Endothelial cell of umbilical vein (primary cell): ENCODE measurements around the gene ZC3H14.

Experiments
- MYC ChIP-seq: IDR thresholded peaks from one replicate; pipeline ENCODE4 v1.6.1; 2011; ENCODE audit warnings: mild to moderate bottlenecking, low read depth, low read length
- POLR2A ChIP-seq: IDR thresholded peaks from 2 replicates; pipeline ENCODE4 v1.6.1; 2012; ENCODE audit warnings: low read depth, mild to moderate bottlenecking, control low read depth, low read length
- TF ChIP-seq, protein P1 (sequence below), 2 donors: IDR thresholded peaks; 1 replicate in 1 of 2; 2 replicates in 1 of 2; pipeline ENCODE4 v1.5.1; 2011; ENCODE audit warnings: low read length in 2 of 2, mild to moderate bottlenecking in 2 of 2, moderate library complexity in 2 of 2, control low read depth in 1 of 2, inconsistent platforms in 1 of 2, low read depth in 1 of 2; ENCODE audit not compliant: insufficient read depth in 1 of 2; ENCODE audit errors: extremely low read depth in 1 of 2

GRCh38 chr14:88597038-88597437, 34.2 kb downstream of the ZC3H14 start:
- TF ChIP-seq, protein P1, sequence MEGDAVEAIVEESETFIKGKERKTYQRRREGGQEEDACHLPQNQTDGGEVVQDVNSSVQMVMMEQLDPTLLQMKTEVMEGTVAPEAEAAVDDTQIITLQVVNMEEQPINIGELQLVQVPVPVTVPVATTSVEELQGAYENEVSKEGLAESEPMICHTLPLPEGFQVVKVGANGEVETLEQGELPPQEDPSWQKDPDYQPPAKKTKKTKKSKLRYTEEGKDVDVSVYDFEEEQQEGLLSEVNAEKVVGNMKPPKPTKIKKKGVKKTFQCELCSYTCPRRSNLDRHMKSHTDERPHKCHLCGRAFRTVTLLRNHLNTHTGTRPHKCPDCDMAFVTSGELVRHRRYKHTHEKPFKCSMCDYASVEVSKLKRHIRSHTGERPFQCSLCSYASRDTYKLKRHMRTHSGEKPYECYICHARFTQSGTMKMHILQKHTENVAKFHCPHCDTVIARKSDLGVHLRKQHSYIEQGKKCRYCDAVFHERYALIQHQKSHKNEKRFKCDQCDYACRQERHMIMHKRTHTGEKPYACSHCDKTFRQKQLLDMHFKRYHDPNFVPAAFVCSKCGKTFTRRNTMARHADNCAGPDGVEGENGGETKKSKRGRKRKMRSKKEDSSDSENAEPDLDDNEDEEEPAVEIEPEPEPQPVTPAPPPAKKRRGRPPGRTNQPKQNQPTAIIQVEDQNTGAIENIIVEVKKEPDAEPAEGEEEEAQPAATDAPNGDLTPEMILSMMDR (IDR thresholded peaks at IDR 0.05; ENCODE audit: extremely low read depth in 1 of 2, insufficient read depth in 1 of 2, low read depth in 1 of 2, low read length in 2 of 2) = no peak
- TF ChIP-seq POLR2A (no peak), MYC (no peak)
